Activated T-cell treated with anti-CD3 and anti-CD28 coated beads, Interleukin-2, amount 50 U/mL, for 24 hours (primary cell): ENCODE measurements around the gene NCAM1.

ENCODE experiments used
- DNase-seq: peaks from one replicate; pipeline ENCODE4 v3.0.0-alpha.2; 2020
- H3K27ac Mint-ChIP-seq: 2 replicates; pipeline ENCODE4 v1.8.0; 2020; ENCODE audit warnings: mild to moderate bottlenecking, mixed read lengths
- H3K27me3 Mint-ChIP-seq: 2 replicates; pipeline ENCODE4 v1.8.0; 2020; ENCODE audit warnings: mixed read lengths
- H3K36me3 Mint-ChIP-seq: 2 replicates; pipeline ENCODE4 v1.8.0; 2020; ENCODE audit warnings: low read depth, mixed read lengths
- H3K4me1 Mint-ChIP-seq: 2 replicates; pipeline ENCODE4 v1.8.0; 2020; ENCODE audit warnings: low read depth, mixed read lengths
- H3K4me3 Mint-ChIP-seq: 2 replicates; pipeline ENCODE4 v1.8.0; 2020; ENCODE audit warnings: mild to moderate bottlenecking, moderate library complexity, mixed read lengths
- H3K9me3 Mint-ChIP-seq: 2 replicates; pipeline ENCODE4 v1.8.0; 2020; ENCODE audit warnings: mixed read lengths

NCAM1 gene

GRCh38 chr11:113133071-113133470, 171.9 kb downstream of the NCAM1 start:
- Mint-ChIP-seq H3K27me3 (peaks cover 31% of the 10 kb centered on the region), H3K36me3 (no peaks in the 10 kb centered on the region), H3K9me3 (no peaks in the 10 kb centered on the region), H3K27ac (no peak overlapping the region), H3K4me1 (no peaks in the 10 kb centered on the region), H3K4me3 (no peak overlapping the region)
- no peak for DNase-seq

DNA sequence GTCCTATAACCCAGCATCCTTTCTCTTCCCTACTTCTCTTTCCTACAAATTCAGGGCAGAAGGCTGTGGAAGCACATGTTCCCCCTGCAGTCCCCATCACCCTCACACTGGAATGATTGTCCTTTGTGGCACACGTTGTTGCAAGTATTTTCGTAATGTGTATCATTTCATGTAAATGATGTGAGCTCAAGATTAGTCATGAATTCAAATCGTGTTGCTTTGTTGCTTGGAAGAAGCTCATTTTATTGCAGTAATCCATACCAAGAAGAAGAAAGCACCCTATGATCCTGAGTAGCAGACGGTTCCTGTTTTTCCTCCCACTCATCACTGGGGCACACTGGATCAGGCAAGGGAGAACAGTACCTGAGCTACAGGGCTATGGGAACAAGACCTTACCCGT, 173.4 kb downstream of the NCAM1 start:
- DNase-seq, result no peak
- Mint-ChIP-seq H3K36me3 (no peaks in the 10 kb centered on the region), H3K4me3 (no peak overlapping the region), H3K9me3 (no peaks in the 10 kb centered on the region), H3K27ac (no peak overlapping the region), H3K4me1 (no peaks in the 10 kb centered on the region), H3K27me3 (peaks cover 39% of the 10 kb centered on the region)

GRCh38 chr11:113137713-113138529, 176.7 kb downstream of the NCAM1 start:
- H3K4me3 Mint-ChIP-seq, result no peak overlapping the region
- no peaks in the 10 kb centered on the region for H3K4me1 Mint-ChIP-seq
- no peaks in the 10 kb centered on the region for H3K36me3 Mint-ChIP-seq
- no peak overlapping the region for H3K27ac Mint-ChIP-seq
- DNase-seq, result no peak
- H3K9me3 Mint-ChIP-seq, result no peaks in the 10 kb centered on the region
- peaks cover 56% of the 10 kb centered on the region for H3K27me3 Mint-ChIP-seq

- H3K36me3 Mint-ChIP-seq, result no peaks in the 10 kb centered on the region
- H3K4me3 Mint-ChIP-seq, result no peak overlapping the region
- DNase-seq, result no peak
- H3K9me3 Mint-ChIP-seq, result no peaks in the 10 kb centered on the region
- H3K4me1 Mint-ChIP-seq, result no peaks in the 10 kb centered on the region
- H3K27ac Mint-ChIP-seq, result no peak overlapping the region
- H3K27me3 Mint-ChIP-seq, result peaks cover 53% of the 10 kb centered on the region
These were observed 177.5 kb downstream of the NCAM1 start for GRCh38 chr11:113138731-113139130.

GRCh38 chr11:113141010-113141409, 179.8 kb downstream of the NCAM1 start:
- H3K27me3 Mint-ChIP-seq, result peaks cover 52% of the 10 kb centered on the region

GRCh38 chr11:113142508-113142907, 181.3 kb downstream of the NCAM1 start:
- Mint-ChIP-seq H3K4me3 (no peak overlapping the region), H3K9me3 (no peaks in the 10 kb centered on the region), H3K4me1 (no peaks in the 10 kb centered on the region), H3K36me3 (no peaks in the 10 kb centered on the region), H3K27ac (no peak overlapping the region), H3K27me3 (peaks cover 38% of the 10 kb centered on the region)
- no peak for DNase-seq

More at GRCh38 chr11:113141010-113141409, 179.8 kb downstream of the NCAM1 start:
- Mint-ChIP-seq H3K4me3 (no peak overlapping the region), H3K36me3 (no peaks in the 10 kb centered on the region), H3K27ac (no peak overlapping the region), H3K9me3 (no peaks in the 10 kb centered on the region), H3K4me1 (no peaks in the 10 kb centered on the region)
- no peak for DNase-seq

GRCh38 chr11:113147249-113147648, 186.0 kb downstream of the NCAM1 start:
- Mint-ChIP-seq H3K4me3 (no peak overlapping the region), H3K36me3 (no peaks in the 10 kb centered on the region), H3K4me1 (no peaks in the 10 kb centered on the region), H3K27ac (no peak overlapping the region), H3K27me3 (peaks cover 12% of the 10 kb centered on the region), H3K9me3 (no peaks in the 10 kb centered on the region)
- DNase-seq, result no peak

GRCh38 chr11:113148076-113148475, 186.9 kb downstream of the NCAM1 start:
- Mint-ChIP-seq H3K36me3 (no peaks in the 10 kb centered on the region), H3K9me3 (no peaks in the 10 kb centered on the region), H3K4me3 (no peak overlapping the region), H3K27ac (no peak overlapping the region), H3K27me3 (peaks cover 7% of the 10 kb centered on the region), H3K4me1 (no peaks in the 10 kb centered on the region)
- no peak for DNase-seq

DNA sequence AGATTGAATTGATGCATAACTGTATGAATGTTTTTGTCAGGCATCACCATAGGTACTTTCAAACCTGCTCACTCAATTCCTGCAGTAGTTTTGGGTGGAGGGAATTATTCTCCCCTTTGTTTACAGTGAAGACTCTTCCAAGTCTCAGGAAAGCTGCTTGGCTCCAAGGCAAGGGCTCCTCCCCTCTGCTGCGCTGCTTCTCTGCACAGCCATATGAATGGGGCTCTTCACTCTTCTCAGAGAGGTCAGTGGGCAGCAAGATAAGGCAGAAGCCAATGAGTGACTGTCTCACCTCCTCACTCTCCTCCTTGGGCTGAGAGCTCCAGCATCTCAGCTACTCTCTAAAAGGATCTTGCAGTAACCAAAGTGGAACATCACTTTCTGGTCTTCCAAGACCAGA, 187.4 kb downstream of the NCAM1 start:
- Mint-ChIP-seq H3K36me3 (no peaks in the 10 kb centered on the region), H3K27ac (no peak overlapping the region), H3K27me3 (peaks cover 5% of the 10 kb centered on the region), H3K4me3 (no peak overlapping the region), H3K9me3 (no peaks in the 10 kb centered on the region), H3K4me1 (no peaks in the 10 kb centered on the region)
- DNase-seq, result no peak

GRCh38 chr11:113151521-113151920, 190.3 kb downstream of the NCAM1 start:
- H3K9me3 Mint-ChIP-seq, result no peaks in the 10 kb centered on the region
- no peaks in the 10 kb centered on the region for H3K36me3 Mint-ChIP-seq
- H3K27me3 Mint-ChIP-seq, result no peaks in the 10 kb centered on the region
- H3K4me3 Mint-ChIP-seq, result no peak overlapping the region
- DNase-seq, result no peak
- H3K4me1 Mint-ChIP-seq, result no peaks in the 10 kb centered on the region
- no peak overlapping the region for H3K27ac Mint-ChIP-seq

DNA sequence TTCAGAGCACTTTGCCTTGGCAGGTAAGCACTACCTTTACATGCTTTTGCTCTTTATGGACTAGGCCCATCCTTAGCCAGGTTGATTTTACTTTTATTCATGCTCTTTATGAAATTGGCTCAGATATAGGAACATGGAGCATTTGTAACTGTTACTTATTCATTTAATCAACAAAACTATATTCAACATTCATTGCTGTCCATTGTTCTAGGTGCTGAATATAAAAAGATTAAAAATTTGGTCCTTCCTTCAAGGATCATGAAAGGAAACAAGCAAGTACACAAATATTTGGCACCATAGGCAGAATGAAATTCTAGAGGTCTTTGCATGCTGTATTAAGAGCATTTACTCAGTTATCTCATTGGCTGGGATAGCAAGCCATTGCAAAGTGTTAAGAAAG, 191.3 kb downstream of the NCAM1 start:
- no peak overlapping the region for H3K4me3 Mint-ChIP-seq
- H3K27ac Mint-ChIP-seq, result no peak overlapping the region
- H3K27me3 Mint-ChIP-seq, result no peaks in the 10 kb centered on the region
- H3K36me3 Mint-ChIP-seq, result no peaks in the 10 kb centered on the region
- no peaks in the 10 kb centered on the region for H3K9me3 Mint-ChIP-seq
- no peaks in the 10 kb centered on the region for H3K4me1 Mint-ChIP-seq
- no peak for DNase-seq

DNA sequence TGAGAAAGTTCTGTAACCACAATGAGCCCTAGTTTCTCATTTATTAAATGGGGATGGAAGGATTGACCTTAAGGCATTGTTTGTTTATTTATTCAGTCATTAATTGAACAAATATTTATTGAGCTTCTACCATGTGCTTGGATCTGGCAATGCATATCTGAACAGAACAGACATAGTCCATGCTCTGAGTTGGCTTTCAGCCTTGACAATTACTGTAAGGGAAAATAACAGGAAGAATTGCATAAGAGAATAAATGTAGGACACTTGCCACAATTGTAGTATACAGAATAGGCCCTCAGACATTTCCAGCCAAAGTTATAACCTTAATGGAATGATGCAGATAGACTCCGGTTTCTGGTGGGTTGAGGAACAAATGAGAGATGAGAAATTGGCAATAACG, 192.6 kb downstream of the NCAM1 start:
- H3K4me3 Mint-ChIP-seq, result no peak overlapping the region
- H3K27ac Mint-ChIP-seq, result no peak overlapping the region
- no peaks in the 10 kb centered on the region for H3K27me3 Mint-ChIP-seq
- H3K36me3 Mint-ChIP-seq, result no peaks in the 10 kb centered on the region
- no peaks in the 10 kb centered on the region for H3K4me1 Mint-ChIP-seq
- no peak for DNase-seq
- H3K9me3 Mint-ChIP-seq, result no peaks in the 10 kb centered on the region

DNA sequence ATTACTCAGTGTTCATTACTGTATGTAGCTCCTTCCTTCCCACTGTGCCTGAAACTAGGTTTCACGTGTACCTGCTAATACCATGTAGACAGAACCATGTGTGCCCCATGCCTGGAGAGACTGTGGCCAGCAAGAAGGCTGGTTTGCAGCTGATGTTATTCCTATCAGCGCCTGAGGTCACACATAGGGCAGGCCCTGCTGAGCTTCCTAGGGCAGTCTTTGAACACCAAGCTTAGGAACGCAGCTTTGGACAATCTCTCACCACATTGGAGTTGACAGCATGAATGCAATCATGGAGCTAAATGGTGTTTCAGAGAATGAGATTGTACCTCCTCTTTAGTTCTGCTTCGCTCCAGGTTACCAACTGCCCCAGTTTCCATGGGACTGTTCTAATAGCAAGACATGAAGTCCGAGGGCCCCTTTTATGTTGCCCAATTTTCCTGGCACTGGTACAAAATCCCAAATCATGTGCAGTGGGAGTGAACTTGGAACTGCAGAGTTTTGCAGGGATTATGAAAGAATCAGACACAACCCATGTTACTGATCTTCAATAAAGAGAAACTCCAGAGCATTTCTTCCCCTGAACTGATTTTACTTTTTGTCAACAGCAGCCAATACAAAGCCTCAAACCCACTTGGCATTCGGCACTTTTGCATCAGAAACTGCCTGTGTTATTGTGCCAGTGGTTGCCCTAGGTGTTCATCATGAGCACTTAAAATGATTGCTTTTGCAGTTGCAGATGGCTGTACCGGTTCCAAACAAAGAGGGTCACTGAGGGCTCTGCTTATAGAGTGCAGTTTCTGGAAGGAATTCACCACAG, 199.0 kb downstream of the NCAM1 start:
- Mint-ChIP-seq H3K4me1 (no peaks in the 10 kb centered on the region), H3K4me3 (no peak overlapping the region), H3K9me3 (no peaks in the 10 kb centered on the region), H3K36me3 (no peaks in the 10 kb centered on the region), H3K27me3 (peaks cover 7% of the 10 kb centered on the region), H3K27ac (no peak overlapping the region)
- DNase-seq, result no peak

- Mint-ChIP-seq H3K4me1 (no peaks in the 10 kb centered on the region), H3K27me3 (peaks cover 7% of the 10 kb centered on the region), H3K9me3 (no peaks in the 10 kb centered on the region), H3K27ac (no peak overlapping the region), H3K4me3 (no peak overlapping the region), H3K36me3 (no peaks in the 10 kb centered on the region)
- DNase-seq, result no peak
These were observed 199.5 kb downstream of the NCAM1 start for GRCh38 chr11:113160808-113161124.
